ENCODE measurements around the gene DAO. TPM values are rescaled to one million over a fixed set of nuclear protein-coding genes. Genes with fewer than 3 reads are reported as not detected.

The DAO gene
- total RNA-seq, 2 donors from 2014 or later: not detected

DNA sequence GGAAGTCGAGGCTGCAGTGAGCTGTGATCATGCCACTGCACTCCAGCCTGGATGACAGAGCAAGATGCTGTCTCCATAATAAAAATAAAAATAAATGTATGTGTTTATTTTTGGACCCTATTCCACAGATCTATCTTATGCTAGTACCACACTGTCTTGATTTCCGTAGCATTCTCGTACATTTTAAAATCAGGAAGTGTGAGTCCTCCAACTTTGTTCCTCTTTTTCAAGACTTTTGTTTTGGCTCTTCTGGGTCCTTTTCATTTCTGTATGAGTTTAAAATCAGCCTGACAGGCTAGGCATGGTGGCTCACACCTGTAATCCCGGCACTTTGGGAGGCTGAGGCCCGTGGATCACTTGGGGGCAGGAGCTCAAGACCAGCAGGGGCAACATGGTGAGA, 25.8 kb downstream of the DAO start:
- H3K9ac ChIP-seq (ENCODE audit: extremely low read depth, low read length, poor library complexity, severe bottlenecking): no peak overlapping the region
- no peak overlapping the region for H3K4me3 ChIP-seq (ENCODE audit: low read length)
- no peak overlapping the region for H3K27ac ChIP-seq (ENCODE audit: low read depth, low read length)
- H3K9me3 ChIP-seq (ENCODE audit: control insufficient read depth, low read length): no peaks in the 10 kb centered on the region
- Mint-ChIP-seq H3K4me1 (no peaks in the 10 kb centered on the region), H3K4me3 (no peak overlapping the region), H3K27me3 (ENCODE audit: insufficient read depth) (peaks cover 6% of the 10 kb centered on the region), H3K9me3 (no peaks in the 10 kb centered on the region), H3K27ac (no peak overlapping the region), H3K36me3 (ENCODE audit: low read depth) (no peaks in the 10 kb centered on the region)
- DNase-seq: no peak
- TF ChIP-seq, protein P1, sequence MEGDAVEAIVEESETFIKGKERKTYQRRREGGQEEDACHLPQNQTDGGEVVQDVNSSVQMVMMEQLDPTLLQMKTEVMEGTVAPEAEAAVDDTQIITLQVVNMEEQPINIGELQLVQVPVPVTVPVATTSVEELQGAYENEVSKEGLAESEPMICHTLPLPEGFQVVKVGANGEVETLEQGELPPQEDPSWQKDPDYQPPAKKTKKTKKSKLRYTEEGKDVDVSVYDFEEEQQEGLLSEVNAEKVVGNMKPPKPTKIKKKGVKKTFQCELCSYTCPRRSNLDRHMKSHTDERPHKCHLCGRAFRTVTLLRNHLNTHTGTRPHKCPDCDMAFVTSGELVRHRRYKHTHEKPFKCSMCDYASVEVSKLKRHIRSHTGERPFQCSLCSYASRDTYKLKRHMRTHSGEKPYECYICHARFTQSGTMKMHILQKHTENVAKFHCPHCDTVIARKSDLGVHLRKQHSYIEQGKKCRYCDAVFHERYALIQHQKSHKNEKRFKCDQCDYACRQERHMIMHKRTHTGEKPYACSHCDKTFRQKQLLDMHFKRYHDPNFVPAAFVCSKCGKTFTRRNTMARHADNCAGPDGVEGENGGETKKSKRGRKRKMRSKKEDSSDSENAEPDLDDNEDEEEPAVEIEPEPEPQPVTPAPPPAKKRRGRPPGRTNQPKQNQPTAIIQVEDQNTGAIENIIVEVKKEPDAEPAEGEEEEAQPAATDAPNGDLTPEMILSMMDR (conservative IDR thresholded peaks at IDR 0.05): no peak
- H3K27me3 ChIP-seq (ENCODE audit: control insufficient read depth, insufficient read depth, low read length, poor library complexity, severe bottlenecking): no peaks in the 10 kb centered on the region
- H3K36me3 ChIP-seq (ENCODE audit: control insufficient read depth, insufficient read depth, low read length): no peaks in the 10 kb centered on the region
- no peaks in the 10 kb centered on the region for H3K4me1 ChIP-seq (ENCODE audit: control insufficient read depth, insufficient read depth, low read length)
- WGBS, 2 experiments (ENCODE audit: insufficient coverage in 1 of 2, insufficient read length in 1 of 2): 91 to 100% methylated on average over 4 to 5 of the region's 5 CpGs

DNA sequence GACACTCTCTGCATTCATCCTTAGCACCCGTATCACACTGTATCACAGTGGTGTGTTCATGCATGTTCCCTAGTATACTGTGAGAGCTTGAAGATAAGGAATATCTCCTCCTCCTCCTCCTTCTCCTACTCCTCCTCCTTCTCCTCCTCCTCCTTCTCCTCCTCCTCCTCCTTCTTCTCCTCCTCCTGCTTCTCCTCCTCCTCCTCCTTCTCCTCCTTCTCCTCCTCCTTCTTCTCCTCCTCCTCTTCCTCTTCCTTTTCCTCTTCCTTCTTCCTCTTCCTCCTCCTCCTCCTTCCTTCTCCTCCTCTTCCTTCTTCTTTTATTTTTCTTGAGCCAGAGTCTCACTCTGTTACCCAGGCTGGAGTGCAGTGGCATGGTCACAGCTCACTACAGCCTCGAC, 27.1 kb downstream of the DAO start:
- no peak for DNase-seq
- H3K27ac ChIP-seq (ENCODE audit: low read depth, low read length): no peak overlapping the region
- TF ChIP-seq, protein P1 (conservative IDR thresholded peaks at IDR 0.05): no peak
- WGBS, 2 experiments (ENCODE audit: insufficient coverage in 1 of 2, insufficient read length in 1 of 2): 91 to 100% methylated on average over 1 of the region's 2 CpGs
- Mint-ChIP-seq H3K4me1 (no peaks in the 10 kb centered on the region), H3K27me3 (ENCODE audit: insufficient read depth) (peaks cover 6% of the 10 kb centered on the region), H3K36me3 (ENCODE audit: low read depth) (no peaks in the 10 kb centered on the region), H3K27ac (no peak overlapping the region), H3K9me3 (no peaks in the 10 kb centered on the region), H3K4me3 (no peak overlapping the region)
- no peaks in the 10 kb centered on the region for H3K9me3 ChIP-seq (ENCODE audit: control insufficient read depth, low read length)
- no peaks in the 10 kb centered on the region for H3K36me3 ChIP-seq (ENCODE audit: control insufficient read depth, insufficient read depth, low read length)
- no peaks in the 10 kb centered on the region for H3K4me1 ChIP-seq (ENCODE audit: control insufficient read depth, insufficient read depth, low read length)
- H3K4me3 ChIP-seq (ENCODE audit: low read length): no peak overlapping the region
- H3K9ac ChIP-seq (ENCODE audit: extremely low read depth, low read length, poor library complexity, severe bottlenecking): no peak overlapping the region
- no peaks in the 10 kb centered on the region for H3K27me3 ChIP-seq (ENCODE audit: control insufficient read depth, insufficient read depth, low read length, poor library complexity, severe bottlenecking)

DNA sequence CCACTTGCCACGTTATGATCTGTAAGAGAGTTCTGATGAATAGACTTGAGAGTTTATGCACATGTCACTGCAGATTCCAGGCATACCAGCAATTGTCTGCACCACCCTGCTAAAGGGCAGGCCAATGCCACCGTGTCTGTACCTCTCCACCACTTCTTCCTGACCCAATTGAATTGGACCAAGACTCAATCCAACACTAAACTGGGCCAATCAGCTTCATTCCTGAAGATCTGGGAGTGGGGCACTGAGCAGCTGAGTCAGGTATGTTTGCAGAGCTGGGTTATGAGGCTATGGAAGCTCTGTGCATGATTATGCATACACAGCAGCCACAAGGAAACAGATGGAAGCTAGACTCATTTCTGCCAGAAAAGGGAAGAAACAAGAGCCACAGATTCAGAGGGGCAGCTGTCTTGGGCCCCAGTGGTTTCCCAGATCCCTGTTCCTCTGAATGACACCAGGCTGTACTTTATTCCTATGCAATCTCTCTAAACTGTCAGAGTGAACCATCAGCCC, 28.0 kb downstream of the DAO start:
- 50 to 53% methylated on average over 1 to 2 of the region's 2 CpGs for WGBS, 2 experiments (ENCODE audit: insufficient coverage in 1 of 2, insufficient read length in 1 of 2)
- Mint-ChIP-seq H3K27ac (no peak overlapping the region), H3K4me3 (no peak overlapping the region), H3K27me3 (ENCODE audit: insufficient read depth) (peaks cover 6% of the 10 kb centered on the region), H3K9me3 (no peaks in the 10 kb centered on the region), H3K36me3 (ENCODE audit: low read depth) (no peaks in the 10 kb centered on the region), H3K4me1 (no peaks in the 10 kb centered on the region)
- no peak for DNase-seq
- Histone ChIP-seq H3K27me3 (ENCODE audit: control insufficient read depth, insufficient read depth, low read length, poor library complexity, severe bottlenecking) (no peaks in the 10 kb centered on the region), H3K4me1 (ENCODE audit: control insufficient read depth, insufficient read depth, low read length) (no peaks in the 10 kb centered on the region), H3K9me3 (ENCODE audit: control insufficient read depth, low read length) (no peaks in the 10 kb centered on the region), H3K9ac (ENCODE audit: extremely low read depth, low read length, poor library complexity, severe bottlenecking) (no peak overlapping the region), H3K36me3 (ENCODE audit: control insufficient read depth, insufficient read depth, low read length) (no peaks in the 10 kb centered on the region), H3K27ac (ENCODE audit: low read depth, low read length) (no peak overlapping the region), H3K4me3 (ENCODE audit: low read length) (no peak overlapping the region)
- TF ChIP-seq, protein P1 (conservative IDR thresholded peaks at IDR 0.05): no peak
